Smooth muscle cell (in vitro differentiated cells): ENCODE measurements around the gene ATP13A3. TPM values are rescaled to one million over a fixed set of nuclear protein-coding genes. Genes with fewer than 3 reads are reported as not detected.

ENCODE experiments used
- DNase-seq: peaks from one replicate; lab custom pipeline; 2025; ENCODE audit not compliant: unreplicated experiment; lab: John Stamatoyannopoulos, UW
- H2AFZ ChIP-seq: fragments of 200-600 bp; sonication (generic); 2 replicates; pipeline ENCODE4 v1.6.0; 2016; ENCODE audit warnings: antibody characterized with exemption, low read depth, mild to moderate bottlenecking
- H3F3A ChIP-seq: fragments of 200-600 bp; sonication (generic); 2 replicates; pipeline ENCODE4 v1.6.0; 2017; ENCODE audit warnings: antibody characterized with exemption, low read depth
- H3K27ac ChIP-seq: fragments of 200-600 bp; sonication (generic); 2 replicates; pipeline ENCODE4 v1.5.1; 2016; ENCODE audit warnings: low read depth, mild to moderate bottlenecking
- H3K27me3 ChIP-seq: fragments of 200-600 bp; sonication (generic); 2 replicates; pipeline ENCODE4 v1.6.1; 2016; ENCODE audit warnings: low read depth, mild to moderate bottlenecking
- H3K36me3 ChIP-seq: fragments of 200-600 bp; sonication (generic); 2 replicates; pipeline ENCODE4 v1.5.1; 2016; ENCODE audit warnings: low read depth
- H3K4me1 ChIP-seq: fragments of 200-600 bp; sonication (generic); 2 replicates; pipeline ENCODE4 v1.5.1; 2016; ENCODE audit warnings: low read depth
- H3K4me2 ChIP-seq: fragments of 200-600 bp; sonication (generic); 2 replicates; pipeline ENCODE4 v1.6.0; 2016; ENCODE audit warnings: mild to moderate bottlenecking
- H3K4me3 ChIP-seq: fragments of 200-600 bp; sonication (generic); 2 replicates; pipeline ENCODE4 v1.5.1; 2016; ENCODE audit warnings: mild to moderate bottlenecking
- H3K79me2 ChIP-seq: fragments of 200-600 bp; sonication (generic); 2 replicates; pipeline ENCODE4 v1.6.0; 2016; ENCODE audit warnings: low read depth, mild to moderate bottlenecking
- H3K9ac ChIP-seq: fragments of 200-600 bp; sonication (generic); 2 replicates; pipeline ENCODE4 v1.6.0; 2016; ENCODE audit warnings: low read depth
- H3K9me3 ChIP-seq: fragments of 200-600 bp; sonication (generic); replicated peaks from 2 replicates; pipeline ENCODE4 v1.5.1; 2016; ENCODE audit warnings: low read depth
- H4K20me1 ChIP-seq: fragments of 200-600 bp; sonication (generic); 2 replicates; pipeline ENCODE4 v1.6.0; 2016; ENCODE audit warnings: low read depth
- WGBS: methylation state at CpG from one replicate; pipeline ENCODE4 v1.1.7; 2016; ENCODE audit warnings: low lambda C conversion rate; 5-methylcytosine and 5-hydroxymethylcytosine counted together
- polyA plus RNA-seq: library from polyadenylated mRNA; unstranded; fragments of >200 nt; fragmentation: Nextera tagmentation; extraction: Ambion mirVana; gene quantifications from 2 replicates; pipeline ENCODE4 v1.2.1, GENCODE V29; 2016
- total RNA-seq: library from RNA; depleted of rRNA; stranded (reverse); fragments of >200 nt; gene quantifications from 2 replicates; pipeline ENCODE4 v1.2.3, GENCODE V29; 2014
- TF ChIP-seq, protein P1 (sequence below): fragments of 200-600 bp; sonication (generic); IDR thresholded peaks from 2 replicates; pipeline ENCODE4 v1.5.1; 2017; ENCODE audit warnings: borderline replicate concordance, mild to moderate bottlenecking, antibody characterized with exemption; ENCODE audit not compliant: insufficient read depth, poor library complexity, severe bottlenecking

ATP13A3 gene
- total and polyA plus RNA-seq, 2 experiments from 2014 or later, result 13.5 to 65.3 TPM

- Histone ChIP-seq H3K4me1 (no peaks in the 10 kb centered on the region), H3K27me3 (no peaks in the 10 kb centered on the region), H3K36me3 (peaks cover 47% of the 10 kb centered on the region), H3K4me3 (no peak overlapping the region), H3K27ac (no peak overlapping the region), H2AFZ (no peak overlapping the region), H3K4me2 (no peak overlapping the region), H3K9ac (no peak overlapping the region), H3F3A (no peaks in the 10 kb centered on the region), H3K9me3 (no peaks in the 10 kb centered on the region), H4K20me1 (peaks cover 4% of the 10 kb centered on the region), H3K79me2 (no peaks in the 10 kb centered on the region)
- TF ChIP-seq, protein P1, sequence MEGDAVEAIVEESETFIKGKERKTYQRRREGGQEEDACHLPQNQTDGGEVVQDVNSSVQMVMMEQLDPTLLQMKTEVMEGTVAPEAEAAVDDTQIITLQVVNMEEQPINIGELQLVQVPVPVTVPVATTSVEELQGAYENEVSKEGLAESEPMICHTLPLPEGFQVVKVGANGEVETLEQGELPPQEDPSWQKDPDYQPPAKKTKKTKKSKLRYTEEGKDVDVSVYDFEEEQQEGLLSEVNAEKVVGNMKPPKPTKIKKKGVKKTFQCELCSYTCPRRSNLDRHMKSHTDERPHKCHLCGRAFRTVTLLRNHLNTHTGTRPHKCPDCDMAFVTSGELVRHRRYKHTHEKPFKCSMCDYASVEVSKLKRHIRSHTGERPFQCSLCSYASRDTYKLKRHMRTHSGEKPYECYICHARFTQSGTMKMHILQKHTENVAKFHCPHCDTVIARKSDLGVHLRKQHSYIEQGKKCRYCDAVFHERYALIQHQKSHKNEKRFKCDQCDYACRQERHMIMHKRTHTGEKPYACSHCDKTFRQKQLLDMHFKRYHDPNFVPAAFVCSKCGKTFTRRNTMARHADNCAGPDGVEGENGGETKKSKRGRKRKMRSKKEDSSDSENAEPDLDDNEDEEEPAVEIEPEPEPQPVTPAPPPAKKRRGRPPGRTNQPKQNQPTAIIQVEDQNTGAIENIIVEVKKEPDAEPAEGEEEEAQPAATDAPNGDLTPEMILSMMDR, result no peak
- DNase-seq, result no peak
- 83% methylated on average over 2 of the region's 2 CpGs for WGBS
Observed at GRCh38 chr3:194440756-194441155, 46.0 kb downstream of the ATP13A3 start.

GRCh38 chr3:194439881-194440550 is 46.8 kb downstream of the ATP13A3 start:
- no peaks in the 10 kb centered on the region for H3F3A ChIP-seq
- H3K27me3 ChIP-seq, result no peaks in the 10 kb centered on the region
- no peaks in the 10 kb centered on the region for H3K4me1 ChIP-seq
- no peak overlapping the region for H3K4me2 ChIP-seq
- H3K9me3 ChIP-seq, result no peaks in the 10 kb centered on the region
- WGBS, result 87% methylated on average over 6 of the region's 6 CpGs
- peaks cover 4% of the 10 kb centered on the region for H4K20me1 ChIP-seq
- DNase-seq, result no peak
- H3K4me3 ChIP-seq, result no peak overlapping the region
- TF ChIP-seq, protein P1, result no peak
- H3K79me2 ChIP-seq, result no peaks in the 10 kb centered on the region
- no peak overlapping the region for H3K27ac ChIP-seq
- H3K36me3 ChIP-seq, result peaks cover 48% of the 10 kb centered on the region
- no peak overlapping the region for H2AFZ ChIP-seq
- H3K9ac ChIP-seq, result no peak overlapping the region

- Histone ChIP-seq H3K27me3 (no peaks in the 10 kb centered on the region), H2AFZ (no peak overlapping the region), H3K9me3 (no peaks in the 10 kb centered on the region), H3K4me1 (no peaks in the 10 kb centered on the region), H3K36me3 (peaks cover 63% of the 10 kb centered on the region), H3K4me3 (no peak overlapping the region), H3K27ac (no peak overlapping the region), H3F3A (no peaks in the 10 kb centered on the region), H3K79me2 (no peaks in the 10 kb centered on the region), H3K9ac (no peak overlapping the region), H4K20me1 (peaks cover 11% of the 10 kb centered on the region), H3K4me2 (no peak overlapping the region)
- TF ChIP-seq, protein P1, result no peak
- 82% methylated on average over 3 of the region's 3 CpGs for WGBS
- no peak for DNase-seq
Observed at GRCh38 chr3:194434503-194434902, 52.3 kb downstream of the ATP13A3 start.

DNA sequence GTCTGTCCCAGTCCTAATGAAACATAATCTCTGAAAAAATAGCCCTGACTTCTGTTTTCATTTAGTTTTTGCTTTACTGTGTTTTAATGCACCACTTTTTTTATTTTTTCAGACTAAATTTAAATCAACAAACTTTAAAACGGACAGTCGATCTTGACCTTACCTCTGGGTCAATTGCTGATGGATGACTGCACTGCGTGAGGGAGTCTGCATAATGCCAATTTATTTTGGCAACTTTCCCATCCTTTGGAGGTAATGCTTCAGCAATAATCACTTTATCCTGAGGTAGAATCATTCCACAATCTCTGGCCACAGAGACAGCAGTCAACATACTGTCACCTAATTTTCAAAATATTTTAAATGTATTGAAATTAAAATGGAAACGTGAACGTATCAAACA is 55.2 kb downstream of the ATP13A3 start:
- H3K4me2 ChIP-seq, result no peak overlapping the region
- peaks cover 7% of the 10 kb centered on the region for H4K20me1 ChIP-seq
- H3K27me3 ChIP-seq, result no peaks in the 10 kb centered on the region
- H3K4me1 ChIP-seq, result no peaks in the 10 kb centered on the region
- TF ChIP-seq, protein P1, result no peak
- H3K9me3 ChIP-seq, result no peaks in the 10 kb centered on the region
- no peak for DNase-seq
- H3K36me3 ChIP-seq, result peaks cover 50% of the 10 kb centered on the region
- H3K27ac ChIP-seq, result no peak overlapping the region
- H2AFZ ChIP-seq, result no peak overlapping the region
- no peak overlapping the region for H3K4me3 ChIP-seq
- 98% methylated on average over 5 of the region's 5 CpGs for WGBS
- no peaks in the 10 kb centered on the region for H3F3A ChIP-seq
- no peak overlapping the region for H3K9ac ChIP-seq
- no peaks in the 10 kb centered on the region for H3K79me2 ChIP-seq
